C4-2B (cell line): Measurements from ENCODE around the gene OSBP2.
A peak's percentile ranks its signal among the peaks of the same experiment; 100 is the strongest.

Source experiments
- ZFX ChIP-seq: fragments of 450-650 bp; IDR thresholded peaks from 2 replicates; pipeline ENCODE4 v1.6.1; 2017
- TF ChIP-seq, protein P1 (sequence below): fragments of 450-650 bp; conservative IDR thresholded peaks from 2 replicates; pipeline ENCODE4 v1.5.1; 2017; ENCODE audit warnings: mild to moderate bottlenecking

DNA sequence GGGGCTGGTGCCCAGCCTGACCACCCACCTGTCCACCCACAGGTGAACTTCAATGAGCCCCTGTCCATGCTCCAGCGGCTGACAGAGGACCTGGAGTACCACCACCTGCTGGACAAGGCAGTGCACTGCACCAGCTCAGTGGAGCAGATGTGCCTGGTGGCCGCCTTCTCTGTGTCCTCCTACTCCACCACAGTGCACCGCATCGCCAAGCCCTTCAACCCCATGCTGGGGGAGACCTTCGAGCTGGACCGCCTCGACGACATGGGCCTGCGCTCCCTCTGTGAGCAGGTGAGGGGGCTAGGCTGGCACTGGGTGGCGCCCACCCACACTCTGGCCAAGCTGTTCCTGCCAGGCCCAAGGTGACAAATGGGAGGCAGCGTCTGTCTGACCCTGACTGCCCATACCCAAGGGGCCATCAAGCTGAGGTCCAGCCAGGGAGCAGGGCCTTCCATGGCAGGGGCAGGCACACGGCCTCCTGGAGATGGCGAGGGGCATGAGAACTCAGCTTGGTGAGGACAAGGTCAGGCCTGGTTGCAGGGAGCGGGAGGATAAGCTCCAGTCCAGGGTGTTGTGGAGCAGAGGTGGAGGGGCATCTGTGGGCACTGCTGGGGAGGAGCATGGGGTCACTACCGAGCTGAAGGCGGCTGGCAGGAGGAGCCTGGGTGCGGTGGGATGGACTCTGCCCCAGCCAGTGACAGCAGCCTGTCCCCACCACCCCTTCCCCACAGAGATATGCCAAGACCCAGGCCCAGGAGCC, 196.2 kb downstream of the OSBP2 start:
- TF ChIP-seq, protein P1, sequence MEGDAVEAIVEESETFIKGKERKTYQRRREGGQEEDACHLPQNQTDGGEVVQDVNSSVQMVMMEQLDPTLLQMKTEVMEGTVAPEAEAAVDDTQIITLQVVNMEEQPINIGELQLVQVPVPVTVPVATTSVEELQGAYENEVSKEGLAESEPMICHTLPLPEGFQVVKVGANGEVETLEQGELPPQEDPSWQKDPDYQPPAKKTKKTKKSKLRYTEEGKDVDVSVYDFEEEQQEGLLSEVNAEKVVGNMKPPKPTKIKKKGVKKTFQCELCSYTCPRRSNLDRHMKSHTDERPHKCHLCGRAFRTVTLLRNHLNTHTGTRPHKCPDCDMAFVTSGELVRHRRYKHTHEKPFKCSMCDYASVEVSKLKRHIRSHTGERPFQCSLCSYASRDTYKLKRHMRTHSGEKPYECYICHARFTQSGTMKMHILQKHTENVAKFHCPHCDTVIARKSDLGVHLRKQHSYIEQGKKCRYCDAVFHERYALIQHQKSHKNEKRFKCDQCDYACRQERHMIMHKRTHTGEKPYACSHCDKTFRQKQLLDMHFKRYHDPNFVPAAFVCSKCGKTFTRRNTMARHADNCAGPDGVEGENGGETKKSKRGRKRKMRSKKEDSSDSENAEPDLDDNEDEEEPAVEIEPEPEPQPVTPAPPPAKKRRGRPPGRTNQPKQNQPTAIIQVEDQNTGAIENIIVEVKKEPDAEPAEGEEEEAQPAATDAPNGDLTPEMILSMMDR: peak; percentile 91
- no peak for TF ChIP-seq ZFX
